GM04504 (cell line): ENCODE data around the gene BBLN.

Experiments
- DNase-seq: peaks from one replicate; pipeline ENCODE4 v3.0.0-alpha.2; 2012; ENCODE audit warnings: low read depth

The BBLN gene

DNA sequence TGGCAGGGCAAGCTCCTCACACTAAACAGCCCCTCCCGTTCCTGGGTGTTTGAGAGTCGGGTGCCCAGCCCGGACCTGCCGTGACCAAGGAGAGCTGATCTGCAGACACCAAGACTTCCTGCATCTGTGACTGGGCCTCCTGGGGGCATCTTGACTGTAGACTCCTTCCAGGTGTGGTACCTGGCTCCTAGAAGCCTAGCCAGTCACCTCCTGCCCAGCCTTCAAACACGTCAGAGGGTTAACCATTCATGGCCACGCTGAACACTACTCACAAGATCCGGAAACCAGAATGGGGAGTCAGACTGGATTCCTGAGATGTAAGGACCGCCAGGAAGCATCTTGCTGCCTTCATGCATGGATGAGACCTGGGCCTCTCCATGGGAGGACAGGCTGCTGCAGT is 14.5 kb upstream of the BBLN start:
- no peak for DNase-seq

DNA sequence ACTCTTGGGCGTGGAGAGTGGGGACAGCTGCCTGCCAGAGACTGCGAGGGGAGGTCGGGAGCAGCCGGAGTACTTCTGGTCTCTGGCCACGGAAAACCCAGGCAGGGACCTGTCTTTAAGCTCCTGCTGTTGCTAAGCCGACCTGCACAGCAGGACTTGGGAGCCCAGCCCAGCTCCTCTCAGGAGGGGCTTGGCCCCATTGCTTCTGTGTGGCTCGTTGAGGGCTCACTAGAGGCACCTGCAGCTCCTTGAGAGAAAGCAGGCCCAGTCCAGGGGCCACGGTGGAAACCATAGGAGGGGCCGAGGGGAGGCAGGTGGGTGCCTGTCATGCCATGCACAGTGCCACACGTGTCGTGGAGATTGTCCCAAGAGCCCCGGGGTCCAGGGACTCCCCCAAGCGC is 14.1 kb upstream of the BBLN start:
- no peak for DNase-seq

DNA sequence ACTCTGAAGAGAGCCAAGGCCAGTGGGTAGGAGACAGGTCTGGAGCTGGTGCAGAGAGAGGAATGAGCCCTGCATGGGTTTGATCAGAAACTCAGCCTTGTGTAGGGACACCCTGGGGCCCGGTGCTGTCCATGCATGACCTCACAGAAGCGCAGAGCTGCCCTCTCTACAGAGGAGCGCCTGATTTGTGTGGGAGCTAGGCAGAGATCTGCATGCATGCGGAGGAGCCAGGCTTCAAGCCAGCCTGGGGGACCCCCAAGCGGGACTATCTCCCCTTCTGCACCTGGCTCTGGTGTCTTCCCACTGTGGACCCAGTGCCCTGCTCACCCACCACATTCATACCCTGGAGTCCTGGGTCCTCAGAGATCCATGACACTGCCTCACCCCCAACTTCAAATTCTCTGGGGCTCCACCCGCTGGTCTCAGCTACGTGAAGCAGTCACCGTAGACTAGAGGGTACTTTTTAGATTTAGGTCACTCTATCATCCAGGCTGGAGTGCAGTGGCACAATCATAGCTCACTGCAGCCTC is 13.4 kb upstream of the BBLN start:
- DNase-seq: no peak

DNA sequence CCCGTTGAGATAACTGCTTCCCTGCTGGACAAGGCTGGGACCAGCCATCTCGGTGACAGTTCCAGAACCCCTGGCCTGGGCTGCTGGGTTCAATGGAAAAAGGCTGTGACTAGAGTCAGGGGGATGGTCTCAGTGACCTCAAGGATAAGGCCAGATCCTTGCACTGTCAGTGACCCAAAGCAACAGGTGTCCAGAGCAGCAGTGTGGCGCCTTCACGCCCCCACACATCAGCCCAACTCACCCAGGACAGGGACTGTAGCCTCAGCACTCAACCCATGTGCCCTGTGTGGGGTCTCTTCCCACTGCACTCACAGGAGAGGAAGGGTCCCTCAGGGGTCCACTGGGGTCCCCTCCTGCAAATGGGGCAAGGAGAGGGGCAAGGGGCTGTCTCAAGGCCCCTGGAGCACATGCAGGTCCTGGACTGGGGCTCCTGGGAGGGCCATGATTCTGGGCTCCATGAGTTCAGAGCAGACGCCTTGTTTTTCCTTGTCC is 11.5 kb upstream of the BBLN start:
- DNase-seq: no peak

DNA sequence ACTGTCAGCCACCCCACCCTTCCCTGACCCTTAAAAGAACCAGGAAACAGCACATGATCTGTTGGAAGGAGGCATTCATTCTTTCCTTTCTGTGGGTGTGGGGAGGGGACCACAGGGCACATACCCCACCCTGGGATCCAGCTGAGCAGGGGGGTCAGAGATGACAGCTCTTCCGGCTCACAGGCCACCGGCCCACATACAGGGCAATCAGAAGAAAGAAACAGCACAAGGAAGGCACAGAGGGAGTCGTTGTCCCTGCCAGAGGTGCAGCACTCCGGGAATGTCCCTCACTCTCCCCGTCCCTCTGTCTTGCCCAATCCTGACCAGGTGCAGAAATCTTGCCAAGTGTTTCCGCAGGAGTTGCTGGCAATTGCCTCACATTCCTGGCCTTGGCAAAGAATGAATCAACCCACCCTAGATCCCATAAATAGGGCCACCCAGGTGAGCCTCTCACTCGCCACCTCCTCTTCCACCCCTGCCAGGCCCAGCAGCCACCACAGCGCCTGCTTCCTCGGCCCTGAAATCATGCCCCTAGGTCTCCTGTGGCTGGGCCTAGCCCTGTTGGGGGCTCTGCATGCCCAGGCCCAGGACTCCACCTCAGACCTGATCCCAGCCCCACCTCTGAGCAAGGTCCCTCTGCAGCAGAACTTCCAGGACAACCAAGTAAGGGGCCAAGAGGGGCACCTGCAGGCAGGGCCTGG is 10.9 kb upstream of the BBLN start, which contains the start of gene LCN2:
LCN2 (plus strand) TSS at position 453 of the 701 bp plus-strand sequence; CDS start at position 526, 73 bp downstream.
- no peak for DNase-seq

DNA sequence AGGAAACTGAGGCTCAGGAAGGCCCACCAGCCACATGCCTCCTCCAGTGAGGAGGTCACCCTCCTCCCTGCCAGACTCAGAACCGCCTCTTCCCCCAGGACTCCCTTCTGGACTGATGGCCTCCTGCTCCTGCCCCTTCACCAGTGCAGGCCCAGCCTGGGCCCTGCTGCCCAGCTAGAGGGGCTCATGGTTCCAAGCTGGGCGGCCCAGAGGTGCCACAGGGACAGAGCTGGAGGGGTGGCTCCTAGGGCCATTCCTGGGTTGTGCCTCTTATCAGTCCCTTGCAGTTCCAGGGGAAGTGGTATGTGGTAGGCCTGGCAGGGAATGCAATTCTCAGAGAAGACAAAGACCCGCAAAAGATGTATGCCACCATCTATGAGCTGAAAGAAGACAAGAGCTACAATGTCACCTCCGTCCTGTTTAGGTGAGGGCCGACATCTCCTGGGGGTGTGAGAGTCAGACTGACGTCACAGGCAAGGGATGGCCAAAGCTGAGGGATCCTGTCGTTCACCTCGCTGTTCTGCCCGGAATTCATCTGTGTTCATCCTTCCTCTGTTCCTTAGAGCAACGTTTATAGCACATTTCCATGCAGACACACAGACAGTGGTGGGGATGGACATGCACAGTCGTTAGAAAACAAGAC is 10.0 kb upstream of the BBLN start:
- DNase-seq: no peak

DNA sequence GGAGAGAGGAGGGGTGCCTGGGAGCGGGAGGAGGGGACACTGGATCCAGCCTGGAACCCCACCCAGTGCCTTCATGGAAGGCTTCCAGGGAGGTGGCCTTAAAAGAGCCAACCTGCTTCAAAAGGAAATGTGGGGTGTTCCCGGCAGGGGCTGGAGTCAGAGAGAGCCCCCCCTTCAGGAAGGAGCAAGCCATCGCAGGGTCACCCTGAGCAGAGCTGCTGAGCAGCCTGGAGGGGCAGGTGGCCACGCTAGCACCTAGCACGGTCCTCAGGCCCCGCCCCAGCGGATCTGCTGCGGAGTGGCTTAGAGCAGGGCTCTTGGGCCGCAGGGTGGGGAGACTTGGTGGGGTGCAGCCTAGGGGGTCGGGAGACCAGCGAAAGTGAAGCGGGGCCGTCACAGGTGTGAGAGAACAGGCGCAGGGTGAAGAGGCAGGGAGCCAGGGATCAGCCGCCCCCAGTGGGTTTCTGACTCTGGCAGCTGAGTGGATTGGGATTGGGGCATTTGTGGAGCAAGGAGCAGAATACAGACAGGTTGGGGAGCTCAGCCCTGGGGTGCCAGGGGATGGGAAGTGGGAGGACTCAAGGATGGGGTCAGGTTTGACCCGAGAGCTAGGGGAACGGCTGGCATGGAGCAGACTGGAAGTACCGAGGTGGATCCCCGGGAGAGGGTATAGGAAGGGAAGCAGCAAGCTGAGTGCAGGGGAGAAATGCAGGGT is 9.3 kb upstream of the BBLN start:
- no peak for DNase-seq

DNA sequence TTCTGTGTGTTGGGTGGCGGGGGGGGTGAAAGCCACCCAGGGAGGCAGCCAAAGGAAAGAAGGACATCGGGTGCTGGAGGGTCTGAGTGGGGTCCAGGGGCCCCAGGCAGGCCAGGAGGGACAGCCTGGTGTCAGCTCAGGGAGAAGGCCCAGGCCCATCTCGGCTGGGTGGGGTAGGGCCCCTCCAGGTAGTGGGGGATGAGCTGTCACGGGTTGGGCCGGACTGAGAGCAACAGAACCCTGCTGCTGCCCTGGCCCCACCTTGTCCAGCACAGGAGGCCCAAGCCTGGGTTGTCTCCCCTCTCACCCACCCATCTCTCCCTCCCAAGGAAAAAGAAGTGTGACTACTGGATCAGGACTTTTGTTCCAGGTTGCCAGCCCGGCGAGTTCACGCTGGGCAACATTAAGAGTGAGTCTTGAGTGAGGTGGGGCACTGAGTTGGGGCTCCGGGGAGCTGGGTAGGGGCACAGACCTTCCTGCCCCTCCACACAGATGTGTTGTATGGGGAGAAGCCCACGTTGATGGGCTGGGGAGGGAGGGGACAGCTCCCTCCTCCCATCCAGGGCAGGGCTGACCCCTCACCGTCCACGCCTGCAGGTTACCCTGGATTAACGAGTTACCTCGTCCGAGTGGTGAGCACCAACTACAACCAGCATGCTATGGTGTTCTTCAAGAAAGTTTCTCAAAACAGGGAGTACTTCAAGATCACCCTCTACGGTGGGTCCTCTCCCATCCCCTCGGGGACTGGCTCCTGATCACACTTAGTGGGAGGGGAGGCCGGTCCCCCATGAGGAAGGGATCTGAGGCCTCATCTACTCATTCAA is 8.5 kb upstream of the BBLN start:
- DNase-seq: no peak

DNA sequence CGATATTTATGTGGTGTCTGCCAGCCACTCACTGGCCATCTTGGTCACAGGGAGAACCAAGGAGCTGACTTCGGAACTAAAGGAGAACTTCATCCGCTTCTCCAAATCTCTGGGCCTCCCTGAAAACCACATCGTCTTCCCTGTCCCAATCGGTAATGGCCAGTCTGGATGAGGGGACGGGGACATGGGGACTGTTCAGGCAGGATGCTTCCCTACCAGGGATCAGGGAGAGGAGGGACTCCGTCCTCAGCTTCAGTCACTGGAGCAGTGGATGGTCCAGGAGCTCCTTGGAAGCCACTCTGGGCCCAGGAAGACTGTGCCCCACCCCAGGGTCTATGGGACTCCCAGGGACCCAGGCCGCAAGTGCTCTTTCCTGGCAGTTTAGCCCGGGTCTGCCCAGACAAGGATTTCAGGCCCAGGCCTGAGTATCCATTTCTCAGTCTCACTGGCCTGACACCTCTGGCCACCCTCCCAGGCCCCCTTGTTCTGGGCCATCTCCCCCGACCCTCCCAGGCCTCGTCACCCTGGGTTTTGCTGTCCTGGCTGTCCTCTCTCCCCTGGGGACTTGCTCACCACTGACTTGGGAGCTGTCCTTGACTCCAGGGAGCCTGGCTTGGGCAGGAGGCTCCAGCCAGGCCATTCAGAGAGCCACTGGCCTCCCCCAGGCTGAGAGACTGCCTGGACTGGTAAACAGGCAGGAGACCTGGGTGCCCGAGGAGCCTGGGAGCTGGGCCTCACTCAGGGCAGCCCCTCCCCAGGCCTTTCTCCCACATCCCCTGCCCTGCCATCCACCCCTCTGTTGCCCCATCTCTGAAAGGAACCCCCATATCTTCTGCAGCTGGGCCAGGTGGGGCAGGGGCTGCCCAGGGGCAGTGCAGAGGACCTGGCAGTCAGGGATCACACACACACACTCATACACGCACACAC is 7.7 kb upstream of the BBLN start:
- no peak for DNase-seq

DNA sequence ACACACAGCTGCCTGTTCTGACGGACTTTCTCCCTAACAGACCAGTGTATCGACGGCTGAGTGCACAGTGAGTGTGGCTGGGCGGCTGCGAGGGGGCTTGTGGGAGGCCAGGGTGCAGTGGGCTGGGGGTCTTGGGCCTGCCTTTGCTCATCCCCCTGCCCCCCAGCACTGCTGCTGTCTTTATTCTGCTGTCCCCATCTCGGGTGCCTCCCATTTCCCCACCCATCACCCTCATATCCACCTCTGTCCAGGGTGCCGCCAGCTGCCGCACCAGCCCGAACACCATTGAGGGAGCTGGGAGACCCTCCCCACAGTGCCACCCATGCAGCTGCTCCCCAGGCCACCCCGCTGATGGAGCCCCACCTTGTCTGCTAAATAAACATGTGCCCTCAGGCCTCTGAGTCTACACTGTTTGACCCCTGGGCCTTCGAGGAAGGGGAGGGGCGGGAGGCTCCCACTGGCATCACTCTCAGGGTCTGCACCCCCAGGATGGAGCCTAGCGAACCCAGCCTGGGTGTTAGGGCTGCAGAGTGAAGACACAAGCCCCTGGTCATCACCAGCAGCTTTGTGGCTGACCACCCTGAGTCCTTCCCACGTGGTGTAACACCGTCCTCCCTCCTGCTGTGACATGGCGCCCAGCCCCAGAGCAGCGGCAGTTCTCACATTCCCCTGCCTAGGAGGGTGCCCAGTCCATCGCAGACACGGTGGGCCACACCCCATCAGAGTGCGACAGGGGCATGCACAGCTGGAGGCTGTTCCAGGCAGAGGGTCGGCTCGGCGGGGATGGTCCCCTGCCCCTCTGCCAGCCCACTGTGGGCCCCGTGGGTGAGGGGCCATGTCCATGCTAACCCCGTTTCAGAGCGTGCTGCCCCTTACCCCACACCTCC is 6.8 kb upstream of the BBLN start:
- DNase-seq: no peak

DNA sequence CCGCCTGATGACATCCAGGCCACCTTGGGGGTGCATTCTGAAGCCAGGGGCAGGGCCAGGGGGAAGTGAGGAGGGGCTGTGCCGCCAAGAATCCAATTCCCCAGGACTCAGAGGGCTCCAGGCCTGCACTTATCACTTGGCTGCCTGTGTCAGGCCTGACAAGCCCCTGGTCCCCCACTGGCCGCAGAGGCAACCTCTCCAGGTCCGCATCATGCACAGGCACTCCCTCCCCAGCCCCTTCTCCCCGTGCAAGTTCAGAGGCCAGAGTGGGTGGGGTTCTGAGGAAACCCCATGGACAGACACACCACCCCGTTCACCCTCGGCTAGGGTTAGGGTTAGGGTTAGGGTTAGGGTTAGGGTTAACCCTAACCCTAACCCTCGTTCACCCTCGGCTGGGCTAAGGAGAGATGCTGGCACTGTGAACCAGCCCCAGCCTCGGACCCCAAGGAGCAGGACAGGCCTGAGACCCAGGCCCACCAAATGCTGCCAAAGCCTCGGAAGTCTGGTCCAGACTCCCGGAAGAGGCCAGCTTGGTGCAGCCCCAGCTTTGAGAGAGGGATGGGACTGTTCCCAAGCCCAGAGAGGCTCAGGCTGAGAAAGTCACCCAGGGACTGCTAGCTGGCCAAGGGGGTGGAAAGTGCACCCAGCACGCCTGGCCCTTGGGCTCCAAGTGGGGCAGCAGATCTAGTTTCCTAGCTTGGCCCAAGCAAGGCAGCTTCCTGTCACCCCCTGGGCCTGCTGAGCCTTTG is 5.9 kb upstream of the BBLN start:
- DNase-seq: no peak

DNA sequence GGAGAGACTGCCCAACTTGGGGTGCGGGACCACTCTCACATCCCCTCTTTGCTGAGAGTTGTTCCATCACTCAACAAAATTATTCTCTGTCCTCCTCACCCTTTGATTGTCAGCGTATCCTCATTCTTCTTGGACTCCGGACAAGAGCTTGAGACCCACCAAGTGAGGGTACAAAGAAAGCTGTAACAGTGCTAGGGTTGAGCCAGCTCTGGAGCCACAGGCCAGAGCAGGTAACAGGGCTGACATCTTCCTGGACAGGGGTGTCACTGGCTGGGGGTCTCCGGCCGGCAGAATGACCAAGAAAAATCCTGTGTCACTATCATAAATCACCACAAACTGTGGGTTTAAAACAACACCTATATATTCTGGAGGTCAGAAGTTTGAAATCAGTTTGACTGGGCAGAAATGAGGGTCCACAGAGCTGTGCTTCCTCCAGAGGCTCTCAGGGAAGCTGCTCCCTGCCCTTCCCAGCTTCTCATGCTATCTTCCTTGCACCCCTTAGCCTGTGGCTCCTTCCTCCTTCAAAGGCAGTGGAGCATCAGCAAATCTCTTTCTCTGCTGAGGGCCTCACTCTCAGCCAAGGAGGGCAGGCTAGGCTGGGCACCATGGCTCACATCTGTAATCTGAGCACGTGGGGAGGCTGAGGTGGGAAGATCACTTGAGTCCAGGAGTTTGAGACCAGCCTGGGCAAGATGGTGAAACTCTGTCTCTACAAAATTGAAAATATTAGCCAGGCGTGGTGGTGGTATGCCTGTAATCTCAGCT is 4.1 kb upstream of the BBLN start:
- no peak for DNase-seq

DNA sequence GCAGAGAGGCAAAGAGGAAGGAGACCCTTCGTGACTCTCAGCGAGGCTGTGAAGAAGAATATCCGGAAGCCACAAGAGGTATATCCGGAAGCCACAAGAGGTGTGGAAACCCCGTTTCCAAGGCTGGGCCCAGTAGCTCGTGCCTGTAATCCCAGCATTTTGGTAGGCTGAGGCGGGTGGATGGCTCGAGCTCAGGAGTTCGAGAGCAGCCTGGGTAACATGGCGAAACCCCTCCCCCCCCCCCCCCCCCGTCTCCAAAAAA is 612 bp upstream of the BBLN start:
- DNase-seq: no peak

DNA sequence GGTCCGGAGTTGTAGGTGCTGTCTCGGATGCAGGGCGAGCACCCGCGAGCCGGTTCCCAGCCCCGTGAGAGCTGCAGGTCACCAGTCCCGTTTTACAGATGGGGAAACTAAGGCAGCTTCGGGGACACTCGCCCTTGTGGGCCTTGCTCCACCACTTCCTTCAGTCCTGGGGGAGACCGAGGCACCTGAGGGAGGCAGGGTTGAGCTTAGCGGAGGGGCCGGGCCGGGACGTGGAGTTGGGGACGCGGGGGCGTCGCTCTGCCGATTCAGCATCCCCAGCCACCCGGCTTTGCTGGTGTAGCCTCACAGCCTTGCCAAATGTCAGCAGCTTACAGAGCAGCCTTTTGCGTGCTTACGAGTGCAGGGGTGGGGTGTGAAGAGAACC is 530 bp downstream of the BBLN start:
- DNase-seq: no peak

DNA sequence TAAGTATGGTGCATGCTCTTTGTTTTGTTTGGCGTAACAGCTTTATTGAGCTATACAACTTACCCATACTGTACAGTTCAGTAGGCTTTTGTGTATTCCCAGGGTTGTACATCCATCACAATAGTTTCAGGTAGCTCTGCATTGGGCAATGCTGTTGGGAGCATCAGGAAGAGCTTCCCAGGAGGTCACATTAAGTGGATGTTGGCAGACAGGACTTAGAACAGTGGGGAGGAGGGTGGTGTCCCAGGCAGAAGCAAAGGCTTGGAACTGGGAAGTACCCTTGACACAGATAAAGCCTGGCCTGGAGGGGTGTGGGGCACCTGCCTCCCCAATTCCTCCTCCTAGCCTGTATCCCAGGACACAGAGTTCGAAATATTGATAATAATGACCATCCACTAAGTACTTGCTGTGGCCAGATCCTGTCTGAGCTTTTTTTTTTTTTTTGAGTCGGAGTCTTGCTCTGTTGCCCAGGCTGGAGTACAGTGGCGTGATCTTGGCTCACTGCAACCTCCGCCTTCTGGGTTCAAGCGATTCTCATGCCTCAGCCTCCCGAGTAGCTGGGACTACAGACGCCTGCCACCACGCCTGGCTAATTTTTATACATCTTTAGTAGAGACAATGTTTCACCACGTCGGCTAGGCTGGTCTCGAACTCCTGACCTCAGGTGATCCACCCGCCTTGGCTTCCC is 1.3 kb downstream of the BBLN start:
- no peak for DNase-seq

DNA sequence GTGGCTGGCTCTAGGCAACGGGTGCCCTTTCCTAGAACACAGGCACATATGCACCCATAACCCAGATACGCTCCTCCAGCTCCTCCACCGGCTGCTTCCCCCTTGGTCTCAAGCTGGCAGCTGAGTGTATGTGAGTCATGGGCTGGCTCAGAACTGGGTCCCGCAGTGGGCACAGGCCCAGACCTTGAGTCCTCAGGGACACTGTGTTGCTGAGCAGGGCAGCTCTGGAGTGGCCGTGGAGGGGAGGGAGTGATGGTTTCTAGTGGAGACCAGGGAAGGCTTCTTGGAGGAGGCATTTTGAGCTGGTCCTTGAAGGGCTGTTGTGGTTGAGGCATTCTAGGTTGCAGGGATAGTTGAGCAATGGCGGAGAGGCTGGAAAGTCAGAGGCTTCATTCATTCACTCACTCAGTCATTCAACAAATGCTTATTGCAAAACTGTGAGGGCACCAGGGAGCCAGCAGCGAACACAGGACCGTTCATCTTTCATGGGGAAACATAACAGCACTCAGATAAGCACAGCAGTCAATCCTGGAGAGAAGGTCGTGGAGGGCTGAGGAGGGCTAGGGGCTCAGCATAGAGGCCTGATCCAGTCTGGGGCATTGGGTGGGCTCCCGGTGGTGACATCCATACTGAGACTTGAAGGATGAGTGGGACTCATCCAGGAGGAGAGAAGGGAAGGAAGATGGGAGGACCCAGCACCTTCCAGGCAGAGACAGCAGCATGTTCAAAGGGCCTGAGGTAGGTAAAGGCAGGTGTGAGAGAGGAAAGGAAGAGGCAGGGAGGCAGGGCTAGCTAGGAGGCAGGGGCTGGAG is 2.4 kb downstream of the BBLN start:
- DNase-seq: no peak

DNA sequence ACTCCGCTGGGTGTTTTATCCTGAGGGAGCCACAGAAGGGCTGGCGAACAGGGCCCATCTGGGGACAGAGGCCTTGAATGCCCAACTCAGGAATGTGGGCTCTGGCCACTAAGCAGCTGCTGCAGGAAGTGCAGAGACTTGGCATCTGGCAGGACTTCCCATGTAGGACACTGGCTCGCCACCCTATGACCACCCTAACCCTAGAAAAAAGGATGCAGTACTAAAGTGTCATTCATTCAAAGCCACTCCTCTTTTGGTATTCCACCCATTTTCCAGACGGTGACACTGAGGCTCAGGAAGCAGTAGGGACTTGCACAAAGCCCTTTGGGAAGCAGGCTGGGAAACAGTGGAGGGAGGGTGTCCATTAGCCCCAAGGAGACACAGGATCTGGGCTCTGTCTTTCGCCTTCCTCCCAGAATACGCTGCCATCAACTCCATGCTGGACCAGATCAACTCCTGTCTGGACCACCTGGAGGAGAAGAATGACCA is 3.0 kb downstream of the BBLN start:
- no peak for DNase-seq
